IMR-90 (cell line): ENCODE measurements around the gene SH3BP4. TPM values are rescaled to one million over a fixed set of nuclear protein-coding genes. Genes with fewer than 3 reads are reported as not detected.

Experiments used
- ATAC-seq: fragments of 200-7000 bp; cut with Tn5 transposase; 2 replicates; pipeline ENCODE4 v1.9.1; 2020; ENCODE audit warnings: low read depth, mild to moderate bottlenecking, moderate library complexity
- BruUV-seq: library from RNA; stranded (reverse); fragments of 400-500 nt; replicated peaks from 2 replicates; lab custom pipeline; 2021; lab: Mats Ljungman, UMichigan
- CTCF ChIA-PET: fragments of 300-600 bp; formaldehyde crosslinking; extraction: SDS; loops from one replicate; lab custom pipeline; 2021; ENCODE audit warnings: antibody characterized with exemption; lab: Yijun Ruan, JAX
- POLR2A ChIA-PET: fragments of 300-600 bp; sonication (Branson Sonifier 250); formaldehyde crosslinking; loops from one replicate; lab custom pipeline; 2022; ENCODE audit warnings: antibody characterized with exemption; ENCODE audit not compliant: unreplicated experiment; lab: Charles Lee
- DNase-seq: peaks from one replicate; pipeline ENCODE4 v3.0.0; 2013
- H2AFZ ChIP-seq: replicated peaks from 2 replicates; pipeline ENCODE3; 2013; ENCODE audit warnings: low read length, mild to moderate bottlenecking; ENCODE audit not compliant: poor library complexity
- H2AK5ac ChIP-seq: 2 replicates; pipeline ENCODE4 v1.6.1; 2013; ENCODE audit warnings: low read depth, low read length, inconsistent platforms
- H2AK9ac ChIP-seq: replicated peaks from 2 replicates; pipeline ENCODE3; 2013; ENCODE audit warnings: mild to moderate bottlenecking, low read depth, low read length, moderate library complexity; ENCODE audit not compliant: poor library complexity
- H2BK120ac ChIP-seq: 2 replicates; pipeline ENCODE4 v1.6.1; 2013; ENCODE audit warnings: low read depth, low read length, inconsistent platforms
- H2BK15ac ChIP-seq: 3 replicates; pipeline ENCODE4 v1.6.1; 2013; ENCODE audit warnings: low read depth, low read length, inconsistent platforms
- H2BK20ac ChIP-seq: 2 replicates; pipeline ENCODE4 v1.6.1; 2013; ENCODE audit warnings: low read depth, mild to moderate bottlenecking, inconsistent platforms, low read length, moderate library complexity
- H2BK5ac ChIP-seq: 2 replicates; pipeline ENCODE4 v1.6.1; 2013; ENCODE audit warnings: mild to moderate bottlenecking, low read depth, low read length, inconsistent platforms; ENCODE audit not compliant: poor library complexity, severe bottlenecking
- H3K14ac ChIP-seq: replicated peaks from 2 replicates; pipeline ENCODE4 v1.6.1; 2013; ENCODE audit warnings: low read depth, low read length, inconsistent platforms
- H3K18ac ChIP-seq: 2 replicates; pipeline ENCODE4 v1.6.1; 2013; ENCODE audit warnings: low read depth, low read length, control low read depth
- H3K23ac ChIP-seq: 2 replicates; pipeline ENCODE4 v1.6.1; 2013; ENCODE audit warnings: low read depth, low read length, inconsistent platforms
- H3K27ac ChIP-seq: 2 replicates; pipeline ENCODE4 v1.5.1; 2013; ENCODE audit warnings: mild to moderate bottlenecking, control low read depth, low read length; ENCODE audit not compliant: insufficient read depth
- H3K27me3 ChIP-seq: 2 replicates; pipeline ENCODE4 v1.6.1; 2013; ENCODE audit warnings: low read length; ENCODE audit not compliant: control insufficient read depth, insufficient read depth
- H3K36me3 ChIP-seq: 2 replicates; pipeline ENCODE4 v1.6.1; 2013; ENCODE audit warnings: low read length, mixed read lengths; ENCODE audit not compliant: control insufficient read depth, insufficient read depth
- H3K4ac ChIP-seq: 2 replicates; pipeline ENCODE4 v1.6.1; 2013; ENCODE audit warnings: low read depth, low read length, inconsistent platforms
- H3K4me1 ChIP-seq: 2 replicates; pipeline ENCODE4 v1.6.1; 2013; ENCODE audit warnings: low read length, mixed read lengths; ENCODE audit not compliant: control insufficient read depth, insufficient read depth
- H3K4me2 ChIP-seq: 2 replicates; pipeline ENCODE4 v1.6.1; 2013; ENCODE audit warnings: low read depth, mild to moderate bottlenecking, control low read depth, low read length, moderate library complexity
- H3K4me3 ChIP-seq: 2 replicates; pipeline ENCODE4 v1.5.1; 2013; ENCODE audit warnings: low read depth, mild to moderate bottlenecking, control low read depth, low read length, moderate library complexity; ENCODE audit not compliant: insufficient read depth
- H3K56ac ChIP-seq: 2 replicates; pipeline ENCODE4 v1.6.1; 2013; ENCODE audit warnings: low read length, inconsistent platforms; ENCODE audit not compliant: insufficient read depth; ENCODE audit errors: extremely low read depth
- H3K79me1 ChIP-seq, 2 experiments: 2 replicates each; pipeline ENCODE4 v1.6.1; 2013; ENCODE audit warnings: low read length in 2 of 2, inconsistent platforms in 1 of 2, low read depth in 1 of 2
- H3K9ac ChIP-seq: 2 replicates; pipeline ENCODE4 v1.6.1; 2013; ENCODE audit warnings: low read depth, low read length, control low read depth
- H3K9me1 ChIP-seq: 2 replicates; pipeline ENCODE4 v1.6.1; 2013; ENCODE audit warnings: low read length, inconsistent platforms; ENCODE audit not compliant: insufficient read depth
- H3K9me3 ChIP-seq: 2 replicates; pipeline ENCODE4 v1.6.1; 2013; ENCODE audit warnings: low read length; ENCODE audit not compliant: control insufficient read depth, insufficient read depth
- H4K20me1 ChIP-seq: 2 replicates; pipeline ENCODE4 v1.6.1; 2013; ENCODE audit warnings: low read length, inconsistent platforms; ENCODE audit not compliant: insufficient read depth
- H4K5ac ChIP-seq: 2 replicates; pipeline ENCODE4 v1.6.1; 2013; ENCODE audit warnings: mild to moderate bottlenecking, low read depth, low read length, control low read depth
- H4K8ac ChIP-seq, 2 experiments: 2 replicates each; pipeline ENCODE4 v1.6.1; 2013; ENCODE audit warnings: low read depth in 2 of 2, low read length in 2 of 2, control low read depth in 1 of 2, inconsistent platforms in 1 of 2
- H4K91ac ChIP-seq: 2 replicates; pipeline ENCODE4 v1.6.1; 2013; ENCODE audit warnings: low read depth, low read length, inconsistent platforms; ENCODE audit not compliant: insufficient read depth
- BHLHE40 ChIP-seq: fragments of 150-350 bp; IDR thresholded peaks from 2 replicates; pipeline ENCODE4 v1.6.1; 2016; ENCODE audit warnings: mild to moderate bottlenecking, low read depth, low read length
- FOS ChIP-seq: fragments of 150-350 bp; IDR thresholded peaks from 2 replicates; pipeline ENCODE4 v1.6.1; 2016; ENCODE audit warnings: low read depth, low read length
- MAFK ChIP-seq: IDR thresholded peaks from 2 replicates; pipeline ENCODE4 v1.6.1; 2012; ENCODE audit warnings: low read depth, low read length, improper control_type of control experiment
- MAZ ChIP-seq: IDR thresholded peaks from 2 replicates; pipeline ENCODE4 v1.6.1; 2012; ENCODE audit warnings: low read depth, mild to moderate bottlenecking, low read length, improper control_type of control experiment, moderate library complexity, borderline replicate concordance
- MXI1 ChIP-seq: IDR thresholded peaks from 2 replicates; pipeline ENCODE4 v1.6.1; 2012; ENCODE audit warnings: low read depth, mild to moderate bottlenecking, low read length, moderate library complexity, borderline replicate concordance
- POLR2A ChIP-seq: IDR thresholded peaks from 2 replicates; pipeline ENCODE4 v1.6.1; 2012; ENCODE audit warnings: mild to moderate bottlenecking, low read depth, low read length
- RAD21 ChIP-seq: IDR thresholded peaks from 2 replicates; pipeline ENCODE4 v1.6.1; 2012; ENCODE audit warnings: low read length, improper control_type of control experiment
- RFX5 ChIP-seq: IDR thresholded peaks from 2 replicates; pipeline ENCODE4 v1.8.0; 2012; ENCODE audit warnings: low read depth, mild to moderate bottlenecking, low read length, moderate library complexity
- SMC3 ChIP-seq: fragments of 150-350 bp; IDR thresholded peaks from 2 replicates; pipeline ENCODE4 v1.6.1; 2016; ENCODE audit warnings: low read depth, mild to moderate bottlenecking, antibody characterized with exemption, low read length, moderate library complexity
- USF2 ChIP-seq: fragments of 150-350 bp; IDR thresholded peaks from 2 replicates; pipeline ENCODE4 v1.6.1; 2017; ENCODE audit warnings: mild to moderate bottlenecking, antibody characterized with exemption, low read length, low read depth
- WGBS, 2 experiments: methylation state at CpG; one replicate each; pipeline versions ENCODE4 v1.1.5 to v1.1.7; 2013; ENCODE audit warnings: missing lambda C conversion rate in 2 of 2; ENCODE audit not compliant: insufficient read length in 1 of 2; ENCODE audit errors: extremely low coverage in 2 of 2; 5-methylcytosine and 5-hydroxymethylcytosine counted together
- dilution Hi-C: fragments of 300-500 bp; cut with HindIII; formaldehyde crosslinking; loops from one replicate; pipeline ENCODE4 v1.14.3; 2018; ENCODE audit warnings: low sequenced_read_pairs; ENCODE audit not compliant: unreplicated experiment
- in situ Hi-C: fragments of 300-500 bp; cut with MboI; formaldehyde crosslinking; loops from 3 replicates; pipeline ENCODE4 v1.14.3; 2019; ENCODE audit warnings: low sequenced_read_pairs, inconsistent platforms, mixed read lengths
- intact Hi-C: fragments of 100-400 bp; cut with micrococcal nuclease; formaldehyde crosslinking; loops from 2 replicates; pipeline ENCODE4 v1.10.0; 2022
- polyA plus RNA-seq, 3 experiments: library from polyadenylated mRNA; depleted of rRNA; stranded (reverse); fragments of >200 nt; gene quantifications; 2 replicates each; pipeline ENCODE4 v1.2.3, GENCODE V29; 2012; ENCODE audit warnings: low replicate concordance in 1 of 3
- total RNA-seq: library from RNA; depleted of rRNA; stranded (reverse); fragments of >200 nt; gene quantifications from 2 replicates; pipeline ENCODE4 v1.2.3, GENCODE V29; 2012

Gene SH3BP4
- total and polyA plus RNA-seq, 2 of the 4 experiments (the other 2 are of a cell fraction), result 104 to 122 TPM

GRCh38 chr2:235064976-235065375 is 113.2 kb downstream of the SH3BP4 start:
- Histone ChIP-seq H3K79me1 (no peaks in the 10 kb centered on the region), H2AK9ac (peak overlapping the region; percentile 22), H3K4me1 (no peaks in the 10 kb centered on the region; the same call in 1 of the 2 replicates), H3K56ac (no peak overlapping the region), H4K8ac (no peak overlapping the region), H2BK15ac (no peak overlapping the region), H4K91ac (no peak overlapping the region), H2BK5ac (no peak overlapping the region), H2AFZ (no peak overlapping the region), H3K9me1 (peaks cover 2% of the 10 kb centered on the region; the same call in 1 of the 2 replicates), H3K27ac (no peak overlapping the region), H3K4ac (no peak overlapping the region), H3K36me3 (no peaks in the 10 kb centered on the region), H3K18ac (no peak overlapping the region), H3K23ac (no peak overlapping the region), H4K20me1 (no peaks in the 10 kb centered on the region), H2AK5ac (no peak overlapping the region), H3K9ac (no peak overlapping the region), H2BK120ac (no peak overlapping the region), H3K4me3 (no peak overlapping the region), H4K5ac (no peak overlapping the region), H3K4me2 (no peak overlapping the region), H2BK20ac (no peak overlapping the region), H3K27me3 (0 out of 2 replicates have a peak, but pooled peaks cover 2% of the 10 kb centered on the region), H3K9me3 (no peaks in the 10 kb centered on the region), H3K14ac (no peak overlapping the region)
- ChIA-PET POLR2A (no interaction called here), CTCF (interaction anchor here (0.6 kb wide), 1 partner anchor 14 kb away, joined by 3 read pairs; no protein-coding TSS in a partner anchor)
- BruUV-seq, result no TSS peak
- ATAC-seq (peak; percentile 56), DNase-seq (no peak)
- no CpG with 5 or more reads among the region's 7 CpGs for WGBS, 2 experiments
- dilution Hi-C loops, result no loop called here
- intact Hi-C loops, result no loop called here
- in situ Hi-C loops, result no loop called here
- TF ChIP-seq MXI1 (no peak), USF2 (no peak), MAZ (no peak), SMC3 (no peak), RAD21 (no peak), MAFK (no peak), FOS (no peak), BHLHE40 (no peak), POLR2A (no peak), RFX5 (no peak)
